GM12873 (cell line): ENCODE measurements around the gene MTMR2.

Experiments
- TF ChIP-seq, protein P1 (sequence below): IDR thresholded peaks from 2 replicates; pipeline ENCODE4 v1.5.1; 2012; ENCODE audit warnings: low read depth, mild to moderate bottlenecking, moderate library complexity, low read length, control low read depth; ENCODE audit not compliant: insufficient read depth; ENCODE audit errors: missing control alignments

The MTMR2 gene

DNA sequence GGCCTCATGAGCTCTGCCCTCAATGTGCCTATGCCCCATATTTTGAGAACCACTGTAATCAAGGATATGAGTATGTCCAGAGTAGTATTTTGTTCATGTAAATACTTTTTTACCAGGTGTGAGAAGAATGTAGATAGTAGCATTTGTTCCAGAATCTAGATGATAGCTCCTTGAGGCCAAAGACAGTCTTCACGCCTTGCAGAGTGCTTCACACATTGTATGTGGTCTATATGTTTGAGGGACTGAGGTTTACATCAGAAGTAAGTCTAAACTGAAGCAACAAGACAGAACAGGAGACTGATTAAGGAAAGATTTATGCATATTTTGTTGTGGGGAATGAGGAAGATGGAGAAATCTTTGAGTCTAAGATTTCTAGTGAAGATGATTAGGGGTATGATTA is 121.1 kb downstream of the MTMR2 start:
- TF ChIP-seq, protein P1, sequence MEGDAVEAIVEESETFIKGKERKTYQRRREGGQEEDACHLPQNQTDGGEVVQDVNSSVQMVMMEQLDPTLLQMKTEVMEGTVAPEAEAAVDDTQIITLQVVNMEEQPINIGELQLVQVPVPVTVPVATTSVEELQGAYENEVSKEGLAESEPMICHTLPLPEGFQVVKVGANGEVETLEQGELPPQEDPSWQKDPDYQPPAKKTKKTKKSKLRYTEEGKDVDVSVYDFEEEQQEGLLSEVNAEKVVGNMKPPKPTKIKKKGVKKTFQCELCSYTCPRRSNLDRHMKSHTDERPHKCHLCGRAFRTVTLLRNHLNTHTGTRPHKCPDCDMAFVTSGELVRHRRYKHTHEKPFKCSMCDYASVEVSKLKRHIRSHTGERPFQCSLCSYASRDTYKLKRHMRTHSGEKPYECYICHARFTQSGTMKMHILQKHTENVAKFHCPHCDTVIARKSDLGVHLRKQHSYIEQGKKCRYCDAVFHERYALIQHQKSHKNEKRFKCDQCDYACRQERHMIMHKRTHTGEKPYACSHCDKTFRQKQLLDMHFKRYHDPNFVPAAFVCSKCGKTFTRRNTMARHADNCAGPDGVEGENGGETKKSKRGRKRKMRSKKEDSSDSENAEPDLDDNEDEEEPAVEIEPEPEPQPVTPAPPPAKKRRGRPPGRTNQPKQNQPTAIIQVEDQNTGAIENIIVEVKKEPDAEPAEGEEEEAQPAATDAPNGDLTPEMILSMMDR, result no peak

- TF ChIP-seq, protein P1, result no peak
Measured at GRCh38 chr11:95800438-95800837, 123.5 kb downstream of the MTMR2 start.

DNA sequence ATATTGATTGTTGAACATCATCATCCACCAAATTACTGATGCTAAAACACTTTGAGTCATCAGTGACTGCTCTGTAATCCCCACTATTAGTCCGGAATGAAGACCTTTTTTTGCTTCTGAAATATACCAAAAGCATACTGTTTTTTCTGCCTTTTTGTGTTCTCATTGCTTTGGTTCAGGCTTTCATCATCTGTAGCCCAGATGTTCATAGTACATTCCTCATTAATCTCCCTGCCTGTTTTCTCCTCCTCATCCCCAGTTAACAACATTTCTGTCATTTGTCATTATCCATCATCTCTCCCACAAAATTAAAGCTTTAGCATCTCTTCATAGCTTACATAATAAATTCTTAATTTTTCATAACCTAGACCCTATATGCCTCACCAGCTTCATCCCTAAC is 124.4 kb downstream of the MTMR2 start:
- TF ChIP-seq, protein P1, result no peak

- TF ChIP-seq, protein P1, result no peak
Measured at GRCh38 chr11:95796501-95796900, 127.4 kb downstream of the MTMR2 start.

DNA sequence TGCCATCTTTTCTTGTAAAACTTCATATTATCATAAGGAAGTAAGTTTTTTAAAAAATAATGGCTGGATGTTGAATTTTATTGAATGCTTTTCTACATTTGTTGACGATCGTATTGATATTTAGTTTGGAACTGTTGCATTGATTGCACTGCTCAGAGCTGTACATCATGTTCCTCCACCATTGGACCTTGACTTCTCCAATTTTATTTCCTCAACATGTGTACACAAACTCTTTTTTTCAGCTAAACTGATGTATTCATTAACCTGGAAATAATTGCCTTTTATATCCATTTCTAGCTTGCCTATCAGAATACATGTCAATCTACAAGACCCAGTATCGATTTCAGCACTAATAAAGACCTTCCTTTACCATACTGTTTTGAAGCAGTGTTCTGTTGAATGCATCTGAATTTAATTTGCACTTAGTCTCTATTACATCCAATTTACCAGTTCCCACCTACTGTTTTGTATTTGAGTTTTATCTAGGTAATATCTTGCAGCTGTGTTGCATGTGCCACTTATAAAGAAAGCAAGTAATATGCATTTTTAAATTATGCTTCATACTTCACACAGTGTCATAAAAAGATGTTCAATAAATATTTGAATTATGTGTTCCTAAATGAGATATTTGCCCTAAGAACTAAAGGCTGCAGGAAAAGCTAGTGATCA is 128.1 kb downstream of the MTMR2 start:
- TF ChIP-seq, protein P1, result no peak

DNA sequence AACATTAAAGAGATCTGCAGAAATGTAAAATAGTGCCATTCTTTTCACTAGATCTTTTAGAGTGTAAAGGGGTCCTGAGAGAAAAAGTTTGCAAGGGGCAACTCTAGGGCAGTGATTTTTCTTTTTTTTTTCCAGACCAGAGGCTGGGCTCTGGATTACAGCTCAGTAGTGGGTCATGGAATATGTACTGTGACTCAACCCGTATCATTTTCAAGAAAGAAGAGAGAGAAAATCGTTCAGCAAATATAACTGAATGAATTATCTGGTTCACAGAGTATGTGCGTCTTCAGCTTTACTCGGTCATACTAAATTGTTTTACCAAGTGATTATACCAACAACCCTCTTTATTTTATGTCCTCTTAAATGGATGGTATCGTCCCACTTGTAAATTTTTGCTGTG is 129.8 kb downstream of the MTMR2 start:
- TF ChIP-seq, protein P1, result no peak

DNA sequence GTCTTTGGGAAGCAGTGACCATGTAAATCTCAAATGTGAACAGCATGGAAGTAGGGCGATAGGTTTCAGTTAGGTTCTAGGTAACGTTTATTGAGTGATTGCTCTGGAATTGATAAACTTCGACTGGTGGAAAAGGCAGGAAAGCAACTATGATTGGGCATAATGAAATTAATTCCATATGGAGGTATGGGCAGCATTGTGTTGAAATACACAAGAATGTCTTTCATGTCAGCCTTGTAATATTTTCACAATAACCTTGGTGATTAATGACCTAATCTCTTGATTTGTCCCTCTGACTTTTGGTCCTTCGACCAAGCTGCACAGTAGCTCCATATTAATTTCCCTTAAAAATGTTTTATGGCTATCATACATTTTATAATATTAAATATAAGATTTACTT is 130.8 kb downstream of the MTMR2 start:
- TF ChIP-seq, protein P1, result no peak
